ENCODE measurements around the gene CIAO3.
"Not testable (repeated sequence)": the region's sequence is repeated elsewhere in the genome, so short reads cannot be mapped to it uniquely, and the experiment has no call there.

The CIAO3 gene

DNA sequence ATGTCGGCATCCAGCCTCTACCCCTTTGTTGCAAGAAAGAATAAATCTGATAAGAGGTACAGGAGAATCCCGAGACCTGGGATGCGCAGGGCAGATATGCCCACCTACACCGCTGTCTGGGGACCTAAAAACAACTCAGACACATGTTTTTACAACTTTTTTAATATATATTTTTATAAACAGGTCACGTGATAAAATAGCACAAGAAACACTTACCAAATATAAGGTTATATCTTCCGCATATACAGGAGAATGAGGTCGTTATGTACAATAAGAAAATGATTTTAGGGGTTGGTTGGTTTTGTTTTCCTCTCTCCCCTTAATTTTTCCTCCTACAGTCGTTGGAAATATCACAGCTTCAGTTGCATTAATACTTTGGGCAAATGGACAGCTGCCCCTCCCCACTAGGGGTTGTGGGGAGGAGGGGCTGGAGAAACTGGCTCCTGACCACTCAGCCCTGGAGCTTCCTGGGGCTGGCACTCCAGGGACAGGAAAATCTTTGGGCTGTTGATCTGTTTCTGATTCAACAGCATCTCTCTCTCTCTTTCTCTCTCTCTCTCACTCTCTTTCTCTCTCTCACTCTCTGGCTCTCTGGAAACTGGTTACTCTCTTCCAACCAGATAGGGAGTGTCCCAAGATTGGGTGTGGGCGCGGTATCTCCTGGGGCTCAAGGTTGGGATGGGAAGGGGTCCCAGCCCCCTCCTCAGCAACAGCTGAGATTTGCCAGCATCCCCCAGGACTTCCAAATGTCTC lies 48.3 kb downstream of the CIAO3 start:
- DNase-seq (ENCODE audit: low spot score), result no peak

DNA sequence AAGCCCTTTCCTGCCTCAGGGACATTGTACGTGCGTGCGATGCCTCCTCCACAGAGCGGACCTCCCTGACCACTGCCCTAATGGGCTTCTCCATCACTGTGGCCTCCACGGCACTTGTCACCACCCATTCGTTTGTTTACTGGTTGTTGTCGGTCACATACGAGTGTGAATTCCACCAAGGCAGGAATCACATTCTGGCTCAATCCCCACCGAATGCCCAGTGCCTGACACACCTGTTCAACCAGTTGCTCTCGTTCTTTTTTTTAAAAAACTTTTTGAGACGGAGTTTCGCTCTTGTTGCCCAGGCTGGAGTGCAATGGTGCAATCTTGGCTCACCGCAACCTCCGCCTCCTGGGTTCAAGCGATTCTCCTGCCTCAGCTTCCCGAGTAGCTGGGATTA lies 49.6 kb downstream of the CIAO3 start:
- DNase-seq (ENCODE audit: low spot score), result not testable (repeated sequence)

DNA sequence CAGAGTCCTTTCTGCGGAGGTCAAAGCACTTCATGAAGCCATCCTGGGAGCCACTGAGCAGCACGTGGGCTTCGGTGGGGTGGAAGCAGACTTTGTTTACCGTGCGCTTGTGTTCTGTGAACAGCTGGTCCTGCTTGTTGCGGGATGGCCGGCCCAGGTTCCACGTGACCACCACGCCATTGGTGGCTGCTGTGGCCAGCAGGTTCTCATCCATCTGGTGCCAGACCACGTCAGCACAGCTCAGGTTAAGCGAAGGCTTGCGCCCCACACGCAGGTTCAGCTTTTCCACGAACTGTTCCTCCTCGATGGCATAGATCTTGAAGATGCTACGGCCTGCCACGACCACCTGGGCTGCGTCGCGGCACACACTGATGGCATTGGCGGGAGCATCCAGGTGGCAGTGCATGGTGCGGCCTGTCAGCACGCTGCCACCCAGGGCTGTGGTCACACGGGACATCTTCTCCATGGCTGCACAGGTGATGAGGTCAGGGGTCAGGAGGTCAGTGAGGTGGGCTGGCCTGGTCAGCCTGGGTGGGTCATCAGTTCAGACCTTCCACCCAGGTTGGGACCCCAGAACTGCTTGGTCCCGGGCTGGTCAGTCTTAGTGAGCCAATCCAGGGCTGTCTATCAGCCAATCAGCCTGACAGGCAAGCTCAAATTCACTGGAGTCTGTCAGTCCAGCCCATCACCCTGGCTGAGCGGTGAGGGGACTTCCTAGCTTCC lies 51.5 kb downstream of the CIAO3 start:
- DNase-seq (ENCODE audit: low spot score), result no peak

DNA sequence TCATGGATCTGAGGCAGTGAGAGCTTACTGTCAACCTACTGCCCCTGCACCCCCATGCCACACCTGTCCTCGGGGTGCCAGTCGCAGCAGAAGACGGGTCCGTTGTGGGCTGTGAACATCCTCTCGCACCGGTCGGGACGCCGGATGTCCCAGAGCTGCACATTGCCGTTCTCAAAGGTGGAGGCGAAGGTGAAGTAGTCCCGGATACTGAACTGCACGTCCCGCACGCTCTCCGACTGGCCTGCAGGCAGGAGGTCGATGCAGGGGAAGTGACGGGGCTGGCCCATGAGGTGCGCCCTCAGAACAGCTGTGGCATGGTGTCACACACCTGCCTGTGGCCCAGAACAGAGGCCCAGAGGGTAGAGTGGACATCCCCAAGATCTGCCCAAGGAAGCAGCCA lies 53.3 kb downstream of the CIAO3 start:
- no peak for DNase-seq (ENCODE audit: low spot score)

DNA sequence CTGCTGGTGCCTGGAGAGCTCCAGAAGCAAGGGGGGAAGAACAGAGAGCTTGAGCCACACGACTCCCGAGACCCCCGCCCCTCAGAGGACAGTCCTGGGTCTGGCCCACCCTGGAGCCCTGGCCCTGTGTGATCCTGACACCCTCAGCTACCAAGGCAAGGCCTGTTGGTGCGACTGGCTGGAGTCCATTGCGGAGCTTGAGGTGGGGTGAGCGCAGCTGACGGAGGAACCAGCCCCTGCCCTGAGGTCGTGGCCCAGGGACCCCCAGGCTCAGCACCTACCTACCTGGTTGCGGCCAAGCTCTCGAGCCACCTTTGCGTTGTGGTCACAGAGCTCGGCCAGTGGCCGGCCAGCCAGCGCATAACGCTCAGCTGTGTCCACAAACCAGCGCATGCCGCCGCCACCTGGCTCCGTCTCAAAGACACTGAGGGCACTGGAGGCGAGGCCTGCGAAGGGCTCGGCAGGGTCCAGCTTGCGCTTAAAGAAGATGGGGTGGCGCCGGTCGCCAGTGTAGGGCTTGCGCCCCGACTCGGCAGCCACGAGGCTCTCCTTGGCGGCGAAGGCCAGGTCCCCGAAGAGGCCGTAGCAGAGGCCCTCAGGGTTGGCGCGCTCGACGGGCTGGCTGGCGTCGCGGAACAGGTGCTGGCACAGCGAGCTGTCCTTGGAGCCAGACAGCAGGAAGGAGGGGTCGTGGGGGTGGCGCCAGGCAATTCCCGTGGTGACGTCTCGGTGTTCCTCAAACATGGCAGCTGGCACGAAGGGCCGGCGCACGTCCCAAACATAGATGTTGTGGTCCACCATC lies 54.1 kb downstream of the CIAO3 start:
- no peak for DNase-seq (ENCODE audit: low spot score)

DNA sequence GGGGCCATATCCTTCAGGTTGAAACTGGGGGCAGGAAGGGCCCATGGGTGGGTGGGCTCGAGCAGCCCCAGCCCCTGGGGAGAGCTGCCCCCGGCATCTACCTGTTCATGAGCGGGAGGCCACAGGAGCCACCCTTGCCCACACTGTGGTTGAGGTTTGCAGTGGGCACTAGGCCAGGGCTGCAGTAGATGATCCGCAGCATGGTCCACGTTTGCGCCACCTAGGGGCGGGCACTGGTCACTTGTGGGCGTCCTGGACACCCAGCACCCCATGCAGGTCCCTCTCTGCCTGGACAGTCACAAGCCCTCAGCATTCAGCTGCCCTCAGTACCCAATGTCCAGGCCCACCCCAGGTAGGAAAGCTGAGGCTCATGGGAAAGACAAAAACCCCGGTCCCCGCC lies 54.8 kb downstream of the CIAO3 start:
- no peak for DNase-seq (ENCODE audit: low spot score)

DNA sequence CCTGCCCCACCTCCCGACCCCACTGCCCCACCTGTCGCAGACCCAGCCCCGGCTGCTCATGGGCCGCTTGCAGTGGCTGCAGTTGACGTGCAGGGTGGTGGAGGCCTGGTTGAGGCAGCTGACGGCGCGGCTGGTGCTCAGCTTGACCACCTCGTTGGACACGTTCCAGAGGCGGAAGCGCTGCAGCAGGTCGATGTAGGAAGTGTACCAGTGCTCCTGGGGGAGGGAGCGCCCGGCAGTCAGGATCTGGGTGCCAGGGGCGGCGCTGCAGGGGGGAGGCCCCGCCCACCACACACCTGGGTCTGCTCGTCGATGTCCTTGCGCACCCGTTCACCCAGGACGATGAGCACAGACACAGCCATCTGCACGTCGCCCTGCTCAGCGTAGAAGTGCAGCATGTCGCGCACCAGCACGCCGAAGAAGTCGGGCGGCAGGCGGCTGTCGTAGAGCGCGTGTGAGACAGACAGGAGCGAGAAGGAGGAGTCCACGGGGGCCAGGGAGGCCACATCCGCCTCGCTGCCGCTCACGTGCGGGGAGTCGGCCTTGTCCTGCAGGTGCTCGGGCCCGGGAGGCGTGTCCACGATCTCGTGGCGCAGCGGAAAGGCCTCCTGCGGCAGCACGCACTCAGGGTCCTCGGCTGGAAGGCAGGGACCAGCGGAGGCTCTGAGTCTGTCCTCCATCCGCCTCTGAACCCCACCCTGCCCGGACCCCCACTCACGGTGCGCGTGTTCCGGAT lies 55.7 kb downstream of the CIAO3 start:
- DNase-seq (ENCODE audit: low spot score), result no peak

DNA sequence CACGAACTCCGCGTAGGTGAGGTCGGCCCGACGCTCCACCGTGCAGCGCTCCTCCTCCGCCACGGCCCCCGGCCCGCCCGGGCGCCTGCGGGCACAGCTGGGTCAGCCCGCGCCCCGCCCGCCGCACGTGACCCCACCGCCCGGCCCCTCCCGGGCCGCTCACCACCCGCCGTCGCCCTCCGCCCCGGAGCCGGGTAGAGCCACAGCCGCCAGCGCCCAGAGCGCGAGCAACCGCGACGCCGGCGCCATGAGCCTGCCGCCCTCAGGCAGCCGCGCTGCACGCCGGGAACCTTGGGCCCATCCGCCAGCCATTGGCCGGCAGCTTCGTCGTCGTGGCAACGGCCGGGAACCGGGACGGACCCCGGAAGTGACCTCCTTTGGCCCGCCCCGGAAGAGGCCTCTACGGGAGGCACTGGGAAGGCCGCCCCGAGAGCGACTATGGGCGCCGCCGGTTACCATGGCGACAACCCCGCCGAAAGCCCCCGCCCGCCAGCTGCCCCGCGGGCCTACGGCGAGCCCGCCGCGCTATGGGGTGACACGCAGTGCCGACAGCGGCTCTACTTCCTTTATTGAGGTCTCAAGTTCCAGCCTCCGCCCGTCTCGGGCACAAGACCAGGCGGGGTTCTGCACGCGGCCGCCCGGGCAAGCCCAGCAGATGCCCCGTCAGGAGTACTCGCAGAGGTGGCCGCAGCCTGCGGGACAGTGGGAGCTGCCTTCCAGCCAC lies 56.6 kb downstream of the CIAO3 start, which contains the start of gene JMJD8:
TSS of gene JMJD8 (minus strand) at position 264 of the 724 bp plus-strand sequence. CDS start at position 249, 15 bp downstream.
- DNase-seq (ENCODE audit: low spot score), result peak; percentile 98

DNA sequence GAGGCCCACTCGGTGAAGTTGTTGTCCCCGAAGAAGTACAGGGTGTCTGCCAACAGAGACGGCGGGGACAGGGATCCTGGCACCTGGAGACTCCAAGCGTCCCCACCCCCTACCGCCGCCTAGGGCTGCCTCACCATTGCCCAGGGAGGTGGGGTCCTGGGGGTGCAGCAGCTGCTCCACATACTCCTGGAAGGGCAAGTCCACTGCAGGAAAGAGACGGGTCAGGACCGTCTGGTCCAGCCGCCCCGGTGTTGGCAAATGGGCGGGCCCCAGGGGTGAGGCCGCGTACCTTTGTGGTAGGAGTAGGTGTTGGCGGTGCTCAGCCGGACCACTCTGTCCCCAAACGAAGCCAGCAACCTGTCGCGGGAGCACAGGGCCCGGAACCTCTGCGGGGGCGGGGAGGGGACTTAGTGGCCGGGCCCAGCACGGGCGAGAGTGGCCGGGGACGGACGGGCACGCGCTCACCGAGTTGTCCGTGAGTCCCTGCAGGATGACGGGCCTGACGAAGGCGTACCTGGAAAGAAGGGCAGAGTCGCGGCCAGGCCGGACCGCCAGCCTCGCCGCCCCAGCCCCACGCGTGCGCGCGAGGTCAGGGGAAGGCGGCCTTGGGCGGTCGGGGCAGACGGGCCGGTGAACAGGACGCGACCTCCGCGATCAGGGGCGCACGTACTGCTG lies 57.3 kb downstream of the CIAO3 start:
- DNase-seq (ENCODE audit: low spot score), result no peak

DNA sequence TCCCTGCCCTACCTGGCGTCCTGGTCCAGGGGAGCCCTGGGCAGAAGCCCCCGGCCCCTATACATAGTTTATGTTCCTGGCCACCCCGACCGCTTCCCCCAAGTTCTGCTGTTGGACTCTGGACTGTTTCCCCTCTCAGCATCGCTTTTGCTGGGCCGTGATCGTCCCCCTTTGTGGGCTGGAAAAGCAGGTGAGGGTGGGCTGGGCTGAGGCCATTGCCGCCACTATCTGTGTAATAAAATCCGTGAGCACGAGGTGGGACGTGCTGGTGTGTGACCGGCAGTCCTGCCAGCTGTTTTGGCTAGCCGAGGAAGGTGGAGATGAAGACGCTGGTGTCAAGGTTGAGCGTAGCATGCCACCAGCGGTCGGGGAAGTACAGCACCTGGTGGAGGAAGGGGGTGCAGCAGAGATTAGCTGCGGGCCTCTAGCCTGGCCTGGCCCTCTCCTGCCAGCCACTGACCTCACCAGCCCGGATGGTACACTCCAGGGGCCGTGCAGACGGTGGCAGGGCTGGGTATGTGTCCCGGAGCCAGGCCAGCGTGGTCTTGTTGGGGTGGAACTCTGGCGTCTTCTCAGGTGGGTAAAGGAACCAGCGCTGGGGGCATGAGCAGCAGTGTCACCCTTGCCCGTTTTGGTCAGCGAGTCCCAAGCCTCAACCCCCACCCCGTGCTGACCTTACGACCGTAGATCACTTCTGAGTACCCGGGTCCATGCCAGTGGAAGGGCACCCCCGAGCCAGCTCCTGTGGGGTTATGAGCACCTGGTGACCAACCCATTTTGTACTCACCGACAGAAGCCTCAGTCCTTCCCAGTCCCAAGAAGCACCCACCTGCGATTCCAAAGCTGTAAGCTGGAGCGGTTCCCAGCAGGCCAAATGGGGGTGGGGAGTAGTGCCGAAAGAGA lies 58.1 kb downstream of the CIAO3 start:
- DNase-seq (ENCODE audit: low spot score), result no peak

DNA sequence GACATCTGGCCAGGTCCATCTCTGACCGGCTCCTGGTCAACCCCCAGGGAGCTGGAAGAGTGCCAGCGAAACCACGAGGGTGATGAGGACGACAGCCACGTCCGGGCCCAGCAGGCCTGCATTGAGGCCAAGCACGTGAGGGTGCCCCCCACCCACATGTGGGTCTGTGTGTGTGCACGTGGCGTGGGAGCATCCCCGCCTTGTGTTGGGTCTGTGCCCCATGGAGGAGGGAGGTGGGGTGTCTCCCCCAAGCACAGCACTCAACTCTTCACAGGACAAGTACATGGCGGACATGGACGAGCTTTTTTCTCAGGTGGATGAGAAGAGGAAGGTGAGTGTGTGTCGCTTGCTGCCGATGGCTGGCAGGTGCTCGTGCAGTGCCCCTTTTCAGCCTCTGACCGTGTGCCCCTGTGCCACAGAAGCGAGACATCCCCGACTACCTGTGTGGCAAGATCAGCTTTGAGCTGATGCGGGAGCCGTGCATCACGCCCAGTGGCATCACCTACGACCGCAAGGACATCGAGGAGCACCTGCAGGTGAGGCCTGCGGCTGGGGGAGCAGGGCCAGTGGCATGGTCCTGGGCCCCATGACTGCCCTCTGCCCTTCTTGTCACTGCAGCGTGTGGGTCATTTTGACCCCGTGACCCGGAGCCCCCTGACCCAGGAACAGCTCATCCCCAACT lies 58.9 kb downstream of the CIAO3 start:
- DNase-seq (ENCODE audit: low spot score), result no peak

DNA sequence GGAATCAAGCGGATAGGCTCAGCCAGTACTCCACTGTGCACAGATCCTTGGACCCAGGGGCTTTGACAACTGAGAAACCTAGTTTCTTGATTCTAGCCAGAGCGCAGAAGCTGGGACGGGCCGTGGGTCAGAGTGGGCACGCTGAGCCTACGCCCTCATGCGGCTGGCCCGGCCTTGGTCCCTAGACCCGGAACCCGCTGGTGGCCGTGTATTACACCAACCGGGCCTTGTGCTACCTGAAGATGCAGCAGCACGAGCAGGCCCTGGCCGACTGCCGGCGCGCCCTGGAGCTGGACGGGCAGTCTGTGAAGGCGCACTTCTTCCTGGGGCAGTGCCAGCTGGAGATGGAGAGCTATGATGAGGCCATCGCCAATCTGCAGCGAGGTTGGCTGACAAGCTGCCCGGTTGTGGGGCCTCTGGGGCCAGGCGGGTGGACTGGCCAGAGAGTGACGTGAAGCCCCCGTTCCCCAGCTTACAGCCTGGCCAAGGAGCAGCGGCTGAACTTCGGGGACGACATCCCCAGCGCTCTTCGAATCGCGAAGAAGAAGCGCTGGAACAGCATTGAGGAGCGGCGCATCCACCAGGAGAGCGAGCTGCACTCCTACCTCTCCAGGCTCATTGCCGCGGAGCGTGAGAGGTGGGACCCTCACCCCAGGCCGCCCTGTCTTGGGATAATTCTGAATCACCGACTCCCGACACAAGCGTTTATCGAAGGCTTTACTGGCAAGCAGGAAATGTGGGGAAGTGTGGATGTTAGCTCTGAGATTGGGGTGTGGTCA lies 59.6 kb downstream of the CIAO3 start:
- no peak for DNase-seq (ENCODE audit: low spot score)

DNA sequence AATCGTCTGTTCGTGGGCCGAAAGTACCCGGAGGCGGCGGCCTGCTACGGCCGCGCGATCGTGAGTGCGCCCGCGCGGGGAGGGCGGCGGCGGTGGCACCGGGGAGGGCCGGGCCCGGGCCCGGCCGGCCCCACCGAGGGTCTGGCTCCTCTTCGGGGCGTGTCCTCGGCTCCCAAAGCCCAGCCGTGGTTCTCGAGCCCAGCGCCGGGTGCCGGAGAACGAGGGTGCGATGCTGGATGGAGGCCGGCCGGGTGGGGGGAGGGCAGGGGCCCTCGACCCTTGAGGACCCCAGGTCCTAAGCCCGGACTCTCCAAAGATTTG lies 60.2 kb downstream of the CIAO3 start:
- no peak for DNase-seq (ENCODE audit: low spot score)

DNA sequence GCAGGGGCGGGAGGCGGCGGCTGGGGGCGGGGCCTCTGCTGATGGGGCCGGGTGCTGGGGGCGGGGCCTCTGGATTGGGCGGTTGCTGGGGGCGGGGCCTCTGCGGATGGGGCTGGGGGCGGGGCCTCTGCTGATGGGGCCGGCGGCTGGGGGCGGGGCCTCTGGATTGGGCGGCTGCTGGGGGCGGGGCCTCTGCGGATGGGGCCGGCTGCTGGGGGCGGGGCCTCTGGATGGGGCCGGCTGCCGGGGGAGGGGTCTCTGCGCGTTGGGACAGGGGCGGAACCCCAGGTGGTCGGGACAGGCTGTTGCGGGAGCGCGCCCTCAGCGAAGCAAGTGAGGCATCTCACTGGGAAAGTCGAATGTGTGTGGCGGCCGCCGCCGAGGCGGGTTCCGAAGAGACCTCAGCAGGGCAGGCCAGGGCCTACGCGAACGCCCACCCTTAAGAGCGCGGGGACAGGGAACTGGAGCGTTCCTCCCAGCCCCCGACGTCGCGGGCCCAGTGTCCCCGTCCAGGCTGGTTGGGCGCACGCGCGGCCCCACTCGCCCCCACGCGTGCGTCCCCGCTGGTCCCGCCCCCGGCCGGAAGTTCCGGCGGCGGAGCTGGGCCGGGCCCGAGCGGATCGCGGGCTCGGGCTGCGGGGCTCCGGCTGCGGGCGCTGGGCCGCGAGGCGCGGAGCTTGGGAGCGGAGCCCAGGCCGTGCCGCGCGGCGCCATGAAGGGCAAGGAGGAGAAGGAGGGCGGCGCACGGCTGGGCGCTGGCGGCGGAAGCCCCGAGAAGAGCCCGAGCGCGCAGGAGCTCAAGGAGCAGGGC lies 60.8 kb downstream of the CIAO3 start, which contains the start of gene STUB1:
TSS of gene STUB1 (plus strand) at position 597 of the 811 bp plus-strand sequence. CDS start at position 713, 116 bp downstream.
- peak; percentile 96 for DNase-seq (ENCODE audit: low spot score)
